NB4 (cell line): Measurements from ENCODE around the gene SSX2IP.
"Not testable (repeated sequence)": the region's sequence is repeated elsewhere in the genome, so short reads cannot be mapped to it uniquely, and the experiment has no call there.

Experiments used
- MYC ChIP-seq: IDR thresholded peaks from 2 replicates; pipeline ENCODE4 v1.6.1; 2011; ENCODE audit warnings: low read depth, low read length
- POLR2A ChIP-seq: IDR thresholded peaks from 2 replicates; pipeline ENCODE4 v1.6.1; 2011; ENCODE audit warnings: mild to moderate bottlenecking; ENCODE audit not compliant: insufficient read length; ENCODE audit errors: extremely low read depth
- TF ChIP-seq, protein P1 (sequence below): IDR thresholded peaks from one replicate; pipeline ENCODE4 v1.5.1; 2012; ENCODE audit warnings: low read depth, low read length

GRCh38 chr1:84594959-84595358 lies 95.3 kb downstream of the SSX2IP start:
- TF ChIP-seq, protein P1, sequence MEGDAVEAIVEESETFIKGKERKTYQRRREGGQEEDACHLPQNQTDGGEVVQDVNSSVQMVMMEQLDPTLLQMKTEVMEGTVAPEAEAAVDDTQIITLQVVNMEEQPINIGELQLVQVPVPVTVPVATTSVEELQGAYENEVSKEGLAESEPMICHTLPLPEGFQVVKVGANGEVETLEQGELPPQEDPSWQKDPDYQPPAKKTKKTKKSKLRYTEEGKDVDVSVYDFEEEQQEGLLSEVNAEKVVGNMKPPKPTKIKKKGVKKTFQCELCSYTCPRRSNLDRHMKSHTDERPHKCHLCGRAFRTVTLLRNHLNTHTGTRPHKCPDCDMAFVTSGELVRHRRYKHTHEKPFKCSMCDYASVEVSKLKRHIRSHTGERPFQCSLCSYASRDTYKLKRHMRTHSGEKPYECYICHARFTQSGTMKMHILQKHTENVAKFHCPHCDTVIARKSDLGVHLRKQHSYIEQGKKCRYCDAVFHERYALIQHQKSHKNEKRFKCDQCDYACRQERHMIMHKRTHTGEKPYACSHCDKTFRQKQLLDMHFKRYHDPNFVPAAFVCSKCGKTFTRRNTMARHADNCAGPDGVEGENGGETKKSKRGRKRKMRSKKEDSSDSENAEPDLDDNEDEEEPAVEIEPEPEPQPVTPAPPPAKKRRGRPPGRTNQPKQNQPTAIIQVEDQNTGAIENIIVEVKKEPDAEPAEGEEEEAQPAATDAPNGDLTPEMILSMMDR, result not testable (repeated sequence)
- not testable (repeated sequence) for TF ChIP-seq POLR2A, MYC
